HCT116 (cell line): Measurements from ENCODE around the gene ATXN7L2. TPM values are rescaled to one million over a fixed set of nuclear protein-coding genes. Genes with fewer than 3 reads are reported as not detected.

Experiments used
- ATAC-seq: fragments of 200-7000 bp; cut with Tn5 transposase; 2 replicates; pipeline ENCODE4 v1.9.1; 2020; ENCODE audit warnings: mild to moderate bottlenecking, moderate library complexity
- BruUV-seq: library from RNA; stranded (reverse); fragments of 400-500 nt; replicated peaks from 2 replicates; lab custom pipeline; 2021; lab: Mats Ljungman, UMichigan
- CTCF ChIA-PET: fragments of 300-600 bp; sonication (Branson Sonifier 250); formaldehyde crosslinking; loops from one replicate; lab custom pipeline; 2021; ENCODE audit warnings: antibody characterized with exemption; lab: Charles Lee
- POLR2A ChIA-PET: fragments of 300-600, 350-600 bp; sonication (Branson Sonifier 250); formaldehyde crosslinking; loops from one replicate; lab custom pipeline; 2021; ENCODE audit warnings: antibody characterized with exemption; lab: Charles Lee
- RAD21 ChIA-PET, 2 experiments: fragments of 300-600 bp; sonication (Branson Sonifier 250); formaldehyde crosslinking; loops; one replicate each; lab custom pipeline; 2023; ENCODE audit warnings: low total read pairs in 2 of 2; ENCODE audit not compliant: uncharacterized antibody in 2 of 2, unreplicated experiment in 2 of 2, low non-redundant PET in 1 of 2; lab: Charles Lee
- DNase-seq: peaks from one replicate; pipeline ENCODE4 v3.0.0-alpha.2; 2010; ENCODE audit warnings: low read depth, low spot score
- H2AFZ ChIP-seq: fragments of 200-600 bp; shearing (Covaris generic), sonication (generic); 2 replicates; pipeline ENCODE4 v1.6.1; 2017; ENCODE audit warnings: low read depth, mixed run types, mixed read lengths, antibody characterized with exemption, low read length; ENCODE audit not compliant: poor library complexity, severe bottlenecking
- H3K27ac ChIP-seq: 2 replicates; pipeline ENCODE4 v1.5.1; 2012; ENCODE audit warnings: low read depth, low read length
- H3K27me3 ChIP-seq: fragments of 200-600 bp; sonication (generic); 2 replicates; pipeline ENCODE4 v1.6.1; 2016; ENCODE audit warnings: mixed run types, low read length, mixed read lengths; ENCODE audit not compliant: insufficient read depth
- H3K36me3 ChIP-seq, 2 experiments: fragments of 200-500 bp in 1 of 2; fragments of 200-600 bp in 1 of 2; sonication (Bioruptor generic) in 1 of 2; sonication (generic) in 1 of 2; 2 replicates each; pipeline versions ENCODE4 v1.5.1 to v1.6.1; 2014 to 2016; ENCODE audit warnings: low read length in 2 of 2, inconsistent platforms in 1 of 2, mixed read lengths in 1 of 2, mixed run types in 1 of 2; ENCODE audit not compliant: insufficient read depth in 2 of 2, control insufficient read depth in 1 of 2
- H3K4me1 ChIP-seq, 2 experiments: fragments of 200-600 bp in 1 of 2; sonication (generic) in 1 of 2; 2 replicates each; pipeline versions ENCODE4 v1.5.1 to v1.6.1; 2012 to 2017; ENCODE audit warnings: low read length in 2 of 2, inconsistent platforms in 1 of 2, mild to moderate bottlenecking in 1 of 2, mixed read lengths in 1 of 2, mixed run types in 1 of 2, moderate library complexity in 1 of 2; ENCODE audit not compliant: insufficient read depth in 2 of 2, control insufficient read depth in 1 of 2
- H3K4me2 ChIP-seq: fragments of 200-600 bp; sonication (generic); 2 replicates; pipeline ENCODE4 v1.6.1; 2017; ENCODE audit warnings: mixed run types, low read length, mixed read lengths
- H3K4me3 ChIP-seq, 2 experiments: fragments of 200-600 bp in 1 of 2; sonication (generic) in 1 of 2; replicated peaks in 1 of 2; 2 replicates each; pipeline ENCODE4 v1.5.1; 2011 to 2016; ENCODE audit warnings: low read length in 2 of 2, control low read depth in 1 of 2, low read depth in 1 of 2, mild to moderate bottlenecking in 1 of 2, mixed read lengths in 1 of 2, mixed run types in 1 of 2
- H3K79me2 ChIP-seq: fragments of 200-600 bp; sonication (generic); 2 replicates; pipeline ENCODE4 v1.6.1; 2017; ENCODE audit warnings: mild to moderate bottlenecking, mixed run types, low read length, moderate library complexity, mixed read lengths; ENCODE audit not compliant: insufficient read depth
- H3K9ac ChIP-seq: fragments of 200-600 bp; sonication (generic); 2 replicates; pipeline ENCODE4 v1.6.1; 2016; ENCODE audit warnings: low read length, mixed read lengths
- H3K9me2 ChIP-seq: fragments of 200-600 bp; sonication (generic), shearing (Covaris generic); 2 replicates; pipeline ENCODE4 v1.6.1; 2017; ENCODE audit warnings: mixed run types, mild to moderate bottlenecking, moderate library complexity; ENCODE audit not compliant: insufficient read depth
- H3K9me3 ChIP-seq, 2 experiments: fragments of 200-500 bp in 1 of 2; fragments of 200-600 bp in 1 of 2; sonication (Bioruptor generic) in 1 of 2; sonication (generic) in 1 of 2; 2 replicates each; pipeline ENCODE4 v1.6.1; 2014 to 2017; ENCODE audit warnings: low read length in 2 of 2, mixed read lengths in 2 of 2, inconsistent platforms in 1 of 2, low read depth in 1 of 2, mild to moderate bottlenecking in 1 of 2, mixed run types in 1 of 2, moderate library complexity in 1 of 2; ENCODE audit not compliant: control insufficient read depth in 1 of 2, insufficient read depth in 1 of 2
- H4K20me1 ChIP-seq: fragments of 200-600 bp; sonication (generic), shearing (Covaris generic); 2 replicates; pipeline ENCODE4 v1.6.1; 2017; ENCODE audit warnings: mixed run types, mild to moderate bottlenecking, moderate library complexity; ENCODE audit not compliant: insufficient read depth
- CBX3 ChIP-seq: IDR thresholded peaks from 2 replicates; pipeline ENCODE4 v1.6.1; 2012; ENCODE audit warnings: low read depth
- EZH2phosphoT487 ChIP-seq: fragments of 200-600 bp; IDR thresholded peaks from 2 replicates; pipeline ENCODE4 v1.6.1; 2018; ENCODE audit warnings: antibody characterized with exemption, borderline replicate concordance
- POLR2A ChIP-seq: IDR thresholded peaks from 2 replicates; pipeline ENCODE4 v1.7.0; 2011; ENCODE audit warnings: borderline replicate concordance; ENCODE audit not compliant: insufficient read depth, insufficient read length; ENCODE audit errors: extremely low read depth
- RAD21 ChIP-seq: IDR thresholded peaks from 2 replicates; pipeline ENCODE4 v1.6.1; 2012; ENCODE audit warnings: low read depth, mild to moderate bottlenecking
- SRF ChIP-seq: IDR thresholded peaks from 2 replicates; pipeline ENCODE4 v1.6.1; 2012; ENCODE audit warnings: low read depth
- intact Hi-C: fragments of 100-400 bp; cut with micrococcal nuclease; formaldehyde crosslinking; loops from 2 replicates; pipeline ENCODE4 v1.10.0; 2022
- total RNA-seq: library from RNA; stranded (reverse); gene quantifications from one replicate; pipeline ENCODE4 v1.2.1, GENCODE V29; 2021; ENCODE audit not compliant: unreplicated experiment
- TF ChIP-seq, protein P1 (sequence below), 3 experiments: fragments of 200-600 bp in 1 of 3; sonication (generic) in 1 of 3; IDR thresholded peaks in 2 of 3; conservative IDR thresholded peaks in 1 of 3; 2 replicates each; pipeline ENCODE4 v1.5.1; 2012 to 2017; ENCODE audit warnings: low read depth in 2 of 3, low read length in 2 of 3, antibody characterized with exemption in 1 of 3, borderline replicate concordance in 1 of 3, control low read depth in 1 of 3, mild to moderate bottlenecking in 1 of 3, mixed read lengths in 1 of 3, mixed run types in 1 of 3, moderate library complexity in 1 of 3; ENCODE audit not compliant: insufficient read depth in 1 of 3
- TF ChIP-seq, protein P2 (sequence below): IDR thresholded peaks from 2 replicates; pipeline ENCODE4 v1.6.1; 2011; ENCODE audit warnings: mild to moderate bottlenecking, low read length, moderate library complexity; ENCODE audit not compliant: insufficient replicate concordance; ENCODE audit errors: extremely low read depth

ATXN7L2 gene
- total RNA-seq, 1 experiment from 2014 or later: 7.2 TPM

DNA sequence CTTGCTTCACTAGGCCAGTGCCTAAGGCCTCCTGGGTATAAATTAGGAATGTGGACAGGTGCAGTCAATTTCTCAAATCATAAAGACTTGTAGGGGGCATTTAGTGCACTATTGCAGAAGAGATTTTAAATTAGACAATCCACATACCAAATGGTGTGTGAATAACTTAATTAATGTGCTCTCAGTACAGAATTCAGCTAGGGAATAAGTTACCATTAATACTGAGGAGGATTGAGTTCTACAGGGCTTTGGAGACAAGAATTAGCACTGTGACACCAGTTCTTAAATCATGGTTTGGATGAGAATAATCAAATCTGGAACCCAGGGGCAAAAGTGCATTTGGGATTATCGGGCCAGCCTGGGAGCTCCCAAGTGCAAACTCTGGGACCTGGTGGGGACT, 15.6 kb upstream of the ATXN7L2 start:
- Histone ChIP-seq H3K9me2 (no peaks in the 10 kb centered on the region), H3K27me3 (peaks cover 34% of the 10 kb centered on the region), H3K36me3 (no peaks in the 10 kb centered on the region), H4K20me1 (no peaks in the 10 kb centered on the region), H3K9ac (no peak overlapping the region), H3K9me3 (no peaks in the 10 kb centered on the region), H3K4me2 (no peak overlapping the region), H3K79me2 (no peaks in the 10 kb centered on the region), H3K27ac (no peak overlapping the region), H3K4me1 (peaks cover 0 to 10% of the 10 kb centered on the region in 2 experiments; a peak in 1 of 4 replicates), H3K4me3 (no peak overlapping the region), H2AFZ (no peak overlapping the region)
- intact Hi-C loops: no loop called here
- ChIA-PET POLR2A (no interaction called here), RAD21 (no interaction called here), CTCF (no interaction called here)
- no peak for DNase-seq
- no TSS peak for BruUV-seq
- no peak for ATAC-seq
- no peak for TF ChIP-seq RAD21
- no peak for TF ChIP-seq POLR2A
- no peak for TF ChIP-seq EZH2phosphoT487
- TF ChIP-seq, protein P1, sequence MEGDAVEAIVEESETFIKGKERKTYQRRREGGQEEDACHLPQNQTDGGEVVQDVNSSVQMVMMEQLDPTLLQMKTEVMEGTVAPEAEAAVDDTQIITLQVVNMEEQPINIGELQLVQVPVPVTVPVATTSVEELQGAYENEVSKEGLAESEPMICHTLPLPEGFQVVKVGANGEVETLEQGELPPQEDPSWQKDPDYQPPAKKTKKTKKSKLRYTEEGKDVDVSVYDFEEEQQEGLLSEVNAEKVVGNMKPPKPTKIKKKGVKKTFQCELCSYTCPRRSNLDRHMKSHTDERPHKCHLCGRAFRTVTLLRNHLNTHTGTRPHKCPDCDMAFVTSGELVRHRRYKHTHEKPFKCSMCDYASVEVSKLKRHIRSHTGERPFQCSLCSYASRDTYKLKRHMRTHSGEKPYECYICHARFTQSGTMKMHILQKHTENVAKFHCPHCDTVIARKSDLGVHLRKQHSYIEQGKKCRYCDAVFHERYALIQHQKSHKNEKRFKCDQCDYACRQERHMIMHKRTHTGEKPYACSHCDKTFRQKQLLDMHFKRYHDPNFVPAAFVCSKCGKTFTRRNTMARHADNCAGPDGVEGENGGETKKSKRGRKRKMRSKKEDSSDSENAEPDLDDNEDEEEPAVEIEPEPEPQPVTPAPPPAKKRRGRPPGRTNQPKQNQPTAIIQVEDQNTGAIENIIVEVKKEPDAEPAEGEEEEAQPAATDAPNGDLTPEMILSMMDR (IDR thresholded peaks at IDR 0.05 in 2 of 3, conservative IDR thresholded peaks at IDR 0.05 in 1 of 3; ENCODE audit: borderline replicate concordance in 1 of 3, insufficient read depth in 1 of 3, low read depth in 2 of 3, low read length in 2 of 3): no peak
- TF ChIP-seq CBX3: no peak
- TF ChIP-seq SRF: no peak
- TF ChIP-seq, protein P2, sequence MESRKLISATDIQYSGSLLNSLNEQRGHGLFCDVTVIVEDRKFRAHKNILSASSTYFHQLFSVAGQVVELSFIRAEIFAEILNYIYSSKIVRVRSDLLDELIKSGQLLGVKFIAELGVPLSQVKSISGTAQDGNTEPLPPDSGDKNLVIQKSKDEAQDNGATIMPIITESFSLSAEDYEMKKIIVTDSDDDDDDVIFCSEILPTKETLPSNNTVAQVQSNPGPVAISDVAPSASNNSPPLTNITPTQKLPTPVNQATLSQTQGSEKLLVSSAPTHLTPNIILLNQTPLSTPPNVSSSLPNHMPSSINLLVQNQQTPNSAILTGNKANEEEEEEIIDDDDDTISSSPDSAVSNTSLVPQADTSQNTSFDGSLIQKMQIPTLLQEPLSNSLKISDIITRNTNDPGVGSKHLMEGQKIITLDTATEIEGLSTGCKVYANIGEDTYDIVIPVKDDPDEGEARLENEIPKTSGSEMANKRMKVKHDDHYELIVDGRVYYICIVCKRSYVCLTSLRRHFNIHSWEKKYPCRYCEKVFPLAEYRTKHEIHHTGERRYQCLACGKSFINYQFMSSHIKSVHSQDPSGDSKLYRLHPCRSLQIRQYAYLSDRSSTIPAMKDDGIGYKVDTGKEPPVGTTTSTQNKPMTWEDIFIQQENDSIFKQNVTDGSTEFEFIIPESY: no peak
